Neural cell (in vitro differentiated cells): ENCODE data around the gene RAD23B.

Experiments used
- CTCF ChIP-seq: fragments of 450-650 bp; IDR thresholded peaks from 2 replicates; pipeline ENCODE4 v1.5.1; 2014; ENCODE audit warnings: antibody characterized with exemption, mild to moderate bottlenecking, moderate library complexity; ENCODE audit not compliant: poor library complexity, severe bottlenecking
- EP300 ChIP-seq: fragments of 450-650 bp; conservative IDR thresholded peaks from 2 replicates; pipeline ENCODE4 v1.6.1; 2014; ENCODE audit warnings: antibody characterized with exemption, mild to moderate bottlenecking, moderate library complexity; ENCODE audit not compliant: poor library complexity, severe bottlenecking
- EZH2 ChIP-seq: fragments of 200-600, 300-800 bp; shearing (Covaris generic), sonication (generic); IDR thresholded peaks from 2 replicates; pipeline ENCODE4 v1.6.1; 2014; ENCODE audit warnings: antibody characterized with exemption, low read length, borderline replicate concordance, mild to moderate bottlenecking; ENCODE audit not compliant: insufficient read depth, poor library complexity, severe bottlenecking
- MXI1 ChIP-seq: fragments of 450-650 bp; conservative IDR thresholded peaks from 2 replicates; pipeline ENCODE4 v1.6.1; 2014; ENCODE audit warnings: antibody characterized with exemption, mild to moderate bottlenecking; ENCODE audit not compliant: poor library complexity, severe bottlenecking
- POLR2AphosphoS5 ChIP-seq: IDR thresholded peaks from 2 replicates; pipeline ENCODE4 v1.6.1; 2012
- RAD21 ChIP-seq: fragments of 450-650 bp; conservative IDR thresholded peaks from 2 replicates; pipeline ENCODE4 v1.6.1; 2014; ENCODE audit warnings: antibody characterized with exemption, mild to moderate bottlenecking, moderate library complexity
- SMC3 ChIP-seq: fragments of 450-650 bp; conservative IDR thresholded peaks from 2 replicates; pipeline ENCODE4 v1.6.1; 2014; ENCODE audit warnings: antibody characterized with exemption, mild to moderate bottlenecking, moderate library complexity; ENCODE audit not compliant: poor library complexity
- TAF1 ChIP-seq: IDR thresholded peaks from 2 replicates; pipeline ENCODE4 v1.6.1; 2012; ENCODE audit warnings: low read depth
- TF ChIP-seq, protein P1 (sequence below): IDR thresholded peaks from 2 replicates; pipeline ENCODE4 v1.6.1; 2012; ENCODE audit warnings: borderline replicate concordance

GRCh38 chr9:107361816-107362215 lies 78.7 kb downstream of the RAD23B start:
- TF ChIP-seq POLR2AphosphoS5 (no peak), CTCF (no peak), EZH2 (no peak), RAD21 (no peak), EP300 (no peak), SMC3 (no peak), TAF1 (no peak), MXI1 (no peak)
- TF ChIP-seq, protein P1, sequence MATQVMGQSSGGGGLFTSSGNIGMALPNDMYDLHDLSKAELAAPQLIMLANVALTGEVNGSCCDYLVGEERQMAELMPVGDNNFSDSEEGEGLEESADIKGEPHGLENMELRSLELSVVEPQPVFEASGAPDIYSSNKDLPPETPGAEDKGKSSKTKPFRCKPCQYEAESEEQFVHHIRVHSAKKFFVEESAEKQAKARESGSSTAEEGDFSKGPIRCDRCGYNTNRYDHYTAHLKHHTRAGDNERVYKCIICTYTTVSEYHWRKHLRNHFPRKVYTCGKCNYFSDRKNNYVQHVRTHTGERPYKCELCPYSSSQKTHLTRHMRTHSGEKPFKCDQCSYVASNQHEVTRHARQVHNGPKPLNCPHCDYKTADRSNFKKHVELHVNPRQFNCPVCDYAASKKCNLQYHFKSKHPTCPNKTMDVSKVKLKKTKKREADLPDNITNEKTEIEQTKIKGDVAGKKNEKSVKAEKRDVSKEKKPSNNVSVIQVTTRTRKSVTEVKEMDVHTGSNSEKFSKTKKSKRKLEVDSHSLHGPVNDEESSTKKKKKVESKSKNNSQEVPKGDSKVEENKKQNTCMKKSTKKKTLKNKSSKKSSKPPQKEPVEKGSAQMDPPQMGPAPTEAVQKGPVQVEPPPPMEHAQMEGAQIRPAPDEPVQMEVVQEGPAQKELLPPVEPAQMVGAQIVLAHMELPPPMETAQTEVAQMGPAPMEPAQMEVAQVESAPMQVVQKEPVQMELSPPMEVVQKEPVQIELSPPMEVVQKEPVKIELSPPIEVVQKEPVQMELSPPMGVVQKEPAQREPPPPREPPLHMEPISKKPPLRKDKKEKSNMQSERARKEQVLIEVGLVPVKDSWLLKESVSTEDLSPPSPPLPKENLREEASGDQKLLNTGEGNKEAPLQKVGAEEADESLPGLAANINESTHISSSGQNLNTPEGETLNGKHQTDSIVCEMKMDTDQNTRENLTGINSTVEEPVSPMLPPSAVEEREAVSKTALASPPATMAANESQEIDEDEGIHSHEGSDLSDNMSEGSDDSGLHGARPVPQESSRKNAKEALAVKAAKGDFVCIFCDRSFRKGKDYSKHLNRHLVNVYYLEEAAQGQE, result no peak
